ENCODE measurements around the gene LAGE3.

The LAGE3 gene

DNA sequence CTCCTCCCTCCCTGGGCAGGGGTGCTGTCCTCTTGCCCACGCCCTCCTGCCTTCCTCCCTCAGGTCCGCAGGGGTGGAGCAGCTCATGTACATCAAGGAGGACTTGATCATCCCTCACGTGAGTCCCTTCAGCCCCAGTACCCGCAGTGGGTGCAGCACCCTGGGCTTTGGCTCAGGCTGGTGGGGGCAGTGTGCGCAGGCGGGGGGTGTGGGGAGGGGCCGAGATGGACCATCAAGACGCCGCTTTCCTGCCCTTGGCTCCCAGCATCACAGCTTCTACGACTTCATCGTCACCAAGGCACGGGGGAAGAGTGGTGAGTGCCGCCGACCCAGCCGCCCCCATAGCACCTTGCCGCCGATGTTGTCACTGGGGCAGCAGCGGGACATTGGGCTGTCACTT, 29.5 kb downstream of the LAGE3 start:
- no peak for DNase-seq
- Histone ChIP-seq H3K4me2 (ENCODE audit: low read length) (no peak overlapping the region), H3K18ac (ENCODE audit: low read length) (no peak overlapping the region), H3K79me1 (ENCODE audit: low read length) (no peaks in the 10 kb centered on the region), H3K27ac (ENCODE audit: low read depth, low read length) (no peak overlapping the region), H3K79me2 (ENCODE audit: control insufficient read depth, insufficient read depth, low read length) (no peaks in the 10 kb centered on the region), H3K4me1 (ENCODE audit: control insufficient read depth, low read depth, low read length) (no peaks in the 10 kb centered on the region), H4K5ac (ENCODE audit: low read length) (no peak overlapping the region), H3K27me3 (ENCODE audit: insufficient read depth, low read length, poor library complexity) (no peaks in the 10 kb centered on the region), H3K9ac (ENCODE audit: low read length) (no peak overlapping the region), H3K36me3 (ENCODE audit: control insufficient read depth, insufficient read depth, low read length) (no peaks in the 10 kb centered on the region), H2BK15ac (replicated peaks; ENCODE audit: low read depth) (no peak overlapping the region), H2BK5ac (ENCODE audit: low read length) (no peak overlapping the region), H3K4ac (ENCODE audit: low read depth, low read length) (no peak overlapping the region), H2AK5ac (ENCODE audit: low read length) (no peak overlapping the region), H3K23ac (ENCODE audit: low read length) (no peak overlapping the region), H2BK120ac (ENCODE audit: low read depth, low read length) (no peak overlapping the region), H3K4me3 (ENCODE audit: low read length) (no peak overlapping the region), H4K8ac (ENCODE audit: low read depth, low read length) (no peak overlapping the region), H3K56ac (ENCODE audit: low read length) (no peak overlapping the region)
- WGBS (ENCODE audit: extremely low coverage, insufficient coverage, low lambda C conversion rate) = no CpG with 5 or more reads among the region's 18 CpGs

DNA sequence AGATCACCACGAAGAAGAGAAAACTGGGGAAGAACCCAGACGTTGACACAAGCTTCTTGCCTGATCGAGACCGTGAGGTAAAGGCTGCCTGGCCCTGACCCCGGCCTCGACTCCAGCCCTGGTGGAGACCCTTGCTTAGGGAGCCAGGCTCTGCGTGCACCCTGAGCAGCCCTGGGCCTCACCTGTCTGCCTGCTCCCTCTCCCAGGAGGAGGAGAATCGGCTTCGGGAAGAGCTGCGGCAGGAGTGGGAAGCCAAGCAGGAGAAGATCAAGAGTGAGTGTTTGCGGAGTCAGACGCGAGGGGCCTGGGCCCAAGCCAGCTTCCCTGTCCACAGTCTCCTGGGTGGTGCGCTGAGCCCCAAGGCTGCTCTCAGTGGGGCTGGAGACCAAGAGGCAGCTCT, 30.6 kb downstream of the LAGE3 start:
- Histone ChIP-seq H3K79me2 (ENCODE audit: control insufficient read depth, insufficient read depth, low read length) (no peaks in the 10 kb centered on the region), H2BK5ac (ENCODE audit: low read length) (no peak overlapping the region), H3K4me2 (ENCODE audit: low read length) (no peak overlapping the region), H3K36me3 (ENCODE audit: control insufficient read depth, insufficient read depth, low read length) (no peaks in the 10 kb centered on the region), H3K18ac (ENCODE audit: low read length) (no peak overlapping the region), H2BK15ac (replicated peaks; ENCODE audit: low read depth) (no peak overlapping the region), H4K5ac (ENCODE audit: low read length) (no peak overlapping the region), H3K4ac (ENCODE audit: low read depth, low read length) (no peak overlapping the region), H4K8ac (ENCODE audit: low read depth, low read length) (no peak overlapping the region), H2BK120ac (ENCODE audit: low read depth, low read length) (no peak overlapping the region), H3K4me1 (ENCODE audit: control insufficient read depth, low read depth, low read length) (no peaks in the 10 kb centered on the region), H3K4me3 (ENCODE audit: low read length) (no peak overlapping the region), H3K9ac (ENCODE audit: low read length) (no peak overlapping the region), H3K27ac (ENCODE audit: low read depth, low read length) (no peak overlapping the region), H3K56ac (ENCODE audit: low read length) (no peak overlapping the region), H2AK5ac (ENCODE audit: low read length) (no peak overlapping the region), H3K79me1 (ENCODE audit: low read length) (no peaks in the 10 kb centered on the region), H3K27me3 (ENCODE audit: insufficient read depth, low read length, poor library complexity) (no peaks in the 10 kb centered on the region), H3K23ac (ENCODE audit: low read length) (no peak overlapping the region)
- WGBS (ENCODE audit: extremely low coverage, insufficient coverage, low lambda C conversion rate) = no CpG with 5 or more reads among the region's 14 CpGs
- no peak for DNase-seq

DNA sequence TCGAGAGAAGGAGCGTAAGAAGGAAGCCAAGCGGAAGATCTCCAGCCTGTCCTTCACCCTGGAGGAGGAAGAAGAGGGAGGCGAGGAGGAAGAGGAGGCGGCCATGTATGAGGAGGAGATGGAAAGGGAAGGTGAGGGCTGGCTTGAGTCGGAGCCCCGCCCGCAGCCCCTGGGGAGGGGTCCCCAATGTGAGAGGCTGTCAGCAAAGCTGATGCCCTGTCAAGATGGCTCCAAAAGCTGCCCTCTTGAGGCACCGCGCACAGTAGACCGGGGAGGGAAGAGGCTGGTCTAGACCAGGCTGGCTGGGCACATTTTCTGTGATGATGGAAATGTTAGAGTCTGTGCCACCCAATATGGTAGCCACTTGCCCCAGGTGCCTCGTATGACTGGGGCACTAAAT, 32.7 kb downstream of the LAGE3 start:
- Histone ChIP-seq H3K79me1 (ENCODE audit: low read length) (no peaks in the 10 kb centered on the region), H2BK5ac (ENCODE audit: low read length) (no peak overlapping the region), H2BK15ac (replicated peaks; ENCODE audit: low read depth) (no peak overlapping the region), H3K9ac (ENCODE audit: low read length) (no peak overlapping the region), H3K4me2 (ENCODE audit: low read length) (no peak overlapping the region), H2BK120ac (ENCODE audit: low read depth, low read length) (no peak overlapping the region), H3K79me2 (ENCODE audit: control insufficient read depth, insufficient read depth, low read length) (no peaks in the 10 kb centered on the region), H3K18ac (ENCODE audit: low read length) (no peak overlapping the region), H3K4ac (ENCODE audit: low read depth, low read length) (no peak overlapping the region), H3K23ac (ENCODE audit: low read length) (no peak overlapping the region), H4K8ac (ENCODE audit: low read depth, low read length) (no peak overlapping the region), H3K4me1 (ENCODE audit: control insufficient read depth, low read depth, low read length) (no peaks in the 10 kb centered on the region), H3K36me3 (ENCODE audit: control insufficient read depth, insufficient read depth, low read length) (no peaks in the 10 kb centered on the region), H3K4me3 (ENCODE audit: low read length) (no peak overlapping the region), H3K27me3 (ENCODE audit: insufficient read depth, low read length, poor library complexity) (no peaks in the 10 kb centered on the region), H2AK5ac (ENCODE audit: low read length) (no peak overlapping the region), H3K56ac (ENCODE audit: low read length) (no peak overlapping the region), H4K5ac (ENCODE audit: low read length) (no peak overlapping the region), H3K27ac (ENCODE audit: low read depth, low read length) (no peak overlapping the region)
- DNase-seq = no peak
- no CpG with 5 or more reads among the region's 12 CpGs for WGBS (ENCODE audit: extremely low coverage, insufficient coverage, low lambda C conversion rate)

DNA sequence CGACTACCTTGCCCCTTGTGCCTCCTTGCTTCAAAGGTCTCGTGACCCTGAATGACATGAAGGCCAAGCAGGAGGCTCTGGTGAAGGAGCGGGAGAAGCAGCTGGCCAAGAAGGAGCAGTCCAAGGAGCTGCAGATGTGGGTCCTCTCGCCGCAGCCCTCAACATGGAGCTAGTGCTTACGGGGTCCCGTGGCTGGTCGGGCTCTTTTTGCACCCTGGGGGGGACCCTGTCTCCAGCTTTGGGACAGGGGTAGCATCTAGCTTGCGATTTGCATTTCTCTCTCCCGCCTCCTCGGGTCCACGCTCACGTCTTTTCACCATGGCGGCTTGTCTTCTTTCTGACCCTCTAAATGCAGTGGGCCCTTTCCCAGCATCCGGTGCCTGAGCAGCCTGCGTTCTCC, 33.3 kb downstream of the LAGE3 start:
- Histone ChIP-seq H3K9ac (ENCODE audit: low read length) (no peak overlapping the region), H2BK15ac (replicated peaks; ENCODE audit: low read depth) (no peak overlapping the region), H3K4me2 (ENCODE audit: low read length) (no peak overlapping the region), H3K79me2 (ENCODE audit: control insufficient read depth, insufficient read depth, low read length) (no peaks in the 10 kb centered on the region), H3K4me1 (ENCODE audit: control insufficient read depth, low read depth, low read length) (no peaks in the 10 kb centered on the region), H3K79me1 (ENCODE audit: low read length) (no peaks in the 10 kb centered on the region), H3K27ac (ENCODE audit: low read depth, low read length) (no peak overlapping the region), H3K4me3 (ENCODE audit: low read length) (no peak overlapping the region), H2AK5ac (ENCODE audit: low read length) (no peak overlapping the region), H2BK5ac (ENCODE audit: low read length) (no peak overlapping the region), H3K4ac (ENCODE audit: low read depth, low read length) (no peak overlapping the region), H3K23ac (ENCODE audit: low read length) (no peak overlapping the region), H3K36me3 (ENCODE audit: control insufficient read depth, insufficient read depth, low read length) (no peaks in the 10 kb centered on the region), H3K27me3 (ENCODE audit: insufficient read depth, low read length, poor library complexity) (no peaks in the 10 kb centered on the region), H4K5ac (ENCODE audit: low read length) (no peak overlapping the region), H3K18ac (ENCODE audit: low read length) (no peak overlapping the region), H2BK120ac (ENCODE audit: low read depth, low read length) (no peak overlapping the region), H4K8ac (ENCODE audit: low read depth, low read length) (no peak overlapping the region), H3K56ac (ENCODE audit: low read length) (no peak overlapping the region)
- WGBS (ENCODE audit: extremely low coverage, insufficient coverage, low lambda C conversion rate) = no CpG with 5 or more reads among the region's 16 CpGs
- DNase-seq = no peak

DNA sequence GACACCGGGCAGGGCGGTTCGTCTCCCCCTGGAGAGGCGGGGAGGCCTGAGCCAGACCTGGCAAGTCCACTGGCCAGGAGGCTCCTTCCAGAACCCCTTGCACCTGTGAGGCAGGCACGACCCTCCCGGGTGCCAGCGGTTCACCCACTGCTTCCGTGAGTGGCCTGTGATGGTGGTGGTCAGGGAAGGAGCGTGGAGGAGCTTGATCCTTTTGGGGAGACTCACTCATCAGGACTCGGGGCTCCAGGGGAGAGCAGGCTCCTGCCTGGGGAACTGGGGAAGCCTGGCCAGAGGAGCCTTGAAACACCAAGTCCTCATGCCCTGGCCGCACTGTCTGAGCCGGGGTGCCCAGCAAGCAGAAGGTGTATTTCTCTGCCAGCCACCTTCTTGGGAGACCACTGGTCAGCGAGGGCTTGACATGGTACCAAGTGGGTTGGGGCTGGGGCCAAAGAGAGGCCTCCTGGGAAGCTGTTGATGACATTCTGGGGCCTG, 34.3 kb downstream of the LAGE3 start:
- DNase-seq = no peak
- Histone ChIP-seq H3K4me3 (ENCODE audit: low read length) (no peak overlapping the region), H2BK5ac (ENCODE audit: low read length) (no peak overlapping the region), H3K4me2 (ENCODE audit: low read length) (peak overlapping the region; percentile 11), H3K27me3 (ENCODE audit: insufficient read depth, low read length, poor library complexity) (no peaks in the 10 kb centered on the region), H2BK15ac (replicated peaks; ENCODE audit: low read depth) (no peak overlapping the region), H3K4me1 (ENCODE audit: control insufficient read depth, low read depth, low read length) (no peaks in the 10 kb centered on the region), H3K18ac (ENCODE audit: low read length) (no peak overlapping the region), H3K23ac (ENCODE audit: low read length) (no peak overlapping the region), H3K9ac (ENCODE audit: low read length) (peak overlapping the region; percentile 71), H3K36me3 (ENCODE audit: control insufficient read depth, insufficient read depth, low read length) (peaks cover 2% of the 10 kb centered on the region), H2BK120ac (ENCODE audit: low read depth, low read length) (no peak overlapping the region), H2AK5ac (ENCODE audit: low read length) (no peak overlapping the region), H3K27ac (ENCODE audit: low read depth, low read length) (no peak overlapping the region), H3K79me1 (ENCODE audit: low read length) (no peaks in the 10 kb centered on the region), H3K79me2 (ENCODE audit: control insufficient read depth, insufficient read depth, low read length) (no peaks in the 10 kb centered on the region), H3K56ac (ENCODE audit: low read length) (peak overlapping the region; percentile 82), H3K4ac (ENCODE audit: low read depth, low read length) (no peak overlapping the region), H4K8ac (ENCODE audit: low read depth, low read length) (no peak overlapping the region), H4K5ac (ENCODE audit: low read length) (no peak overlapping the region)
- no CpG with 5 or more reads among the region's 13 CpGs for WGBS (ENCODE audit: extremely low coverage, insufficient coverage, low lambda C conversion rate)

DNA sequence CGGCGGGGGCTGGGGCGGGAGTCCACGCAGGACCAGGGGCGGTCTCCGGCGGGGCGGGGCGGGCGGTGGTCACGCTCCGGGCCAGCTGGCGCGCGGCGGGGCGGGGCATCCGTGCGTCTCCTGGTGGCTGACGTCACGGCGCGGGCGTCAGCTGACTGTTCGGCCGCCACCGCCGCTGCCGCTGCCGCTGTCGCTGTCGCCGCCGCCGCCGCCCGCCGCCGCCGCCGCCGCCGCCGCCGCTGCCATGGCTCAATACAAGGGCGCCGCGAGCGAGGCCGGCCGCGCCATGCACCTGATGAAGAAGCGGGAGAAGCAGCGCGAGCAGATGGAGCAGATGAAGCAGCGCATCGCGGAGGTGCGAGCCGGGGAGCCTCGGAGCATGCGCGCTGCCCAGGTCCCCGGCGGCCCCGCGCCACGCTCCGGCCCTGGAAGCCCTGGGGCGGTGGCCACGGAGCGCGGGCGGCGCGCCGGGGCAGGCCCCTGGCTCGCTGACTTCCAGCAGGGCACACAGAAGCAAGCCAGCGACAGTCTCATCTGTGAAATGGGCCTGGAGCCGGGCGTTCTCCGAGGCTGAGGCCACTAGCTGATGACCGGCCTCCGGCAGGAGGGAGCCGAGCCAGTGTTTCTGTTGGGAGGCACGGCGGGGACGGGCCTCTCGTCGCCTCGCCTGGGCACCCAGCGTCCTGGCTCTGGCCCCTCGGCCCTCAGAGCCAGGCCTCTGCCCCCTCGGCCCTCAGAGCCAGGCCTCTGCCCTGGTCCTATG, 34.9 kb downstream of the LAGE3 start, which contains the start of gene FAM50A:
FAM50A (plus strand) TSS at position 150 of the 763 bp plus-strand sequence; CDS start at position 245, 95 bp downstream.
- H3K27ac ChIP-seq (ENCODE audit: low read depth, low read length) = peak within 1 kb of the TSS; percentile 64
- no peak within 1 kb of the TSS for H3K23ac ChIP-seq (ENCODE audit: low read length)
- H4K8ac ChIP-seq (ENCODE audit: low read depth, low read length) = no peak within 1 kb of the TSS
- H3K36me3 ChIP-seq (ENCODE audit: control insufficient read depth, insufficient read depth, low read length) = peaks cover 2% of the 10 kb centered on the region
- peak within 1 kb of the TSS; percentile 64 for H3K4ac ChIP-seq (ENCODE audit: low read depth, low read length)
- H2BK120ac ChIP-seq (ENCODE audit: low read depth, low read length) = no peak within 1 kb of the TSS
- H3K18ac ChIP-seq (ENCODE audit: low read length) = no peak within 1 kb of the TSS
- DNase-seq = peak; percentile 51
- no peaks in the 10 kb centered on the region for H3K79me2 ChIP-seq (ENCODE audit: control insufficient read depth, insufficient read depth, low read length)
- H3K27me3 ChIP-seq (ENCODE audit: insufficient read depth, low read length, poor library complexity) = no peaks in the 10 kb centered on the region
- peak within 1 kb of the TSS; percentile 32 for H3K4me3 ChIP-seq (ENCODE audit: low read length)
- H3K9ac ChIP-seq (ENCODE audit: low read length) = peak within 1 kb of the TSS; percentile 71
- no peak within 1 kb of the TSS for H2BK5ac ChIP-seq (ENCODE audit: low read length)
- H3K4me1 ChIP-seq (ENCODE audit: control insufficient read depth, low read depth, low read length) = no peaks in the 10 kb centered on the region
- no peak within 1 kb of the TSS for H4K5ac ChIP-seq (ENCODE audit: low read length)
- no peak within 1 kb of the TSS for H2BK15ac ChIP-seq (replicated peaks; ENCODE audit: low read depth)
- H3K56ac ChIP-seq (ENCODE audit: low read length) = peak within 1 kb of the TSS; percentile 82
- WGBS (ENCODE audit: extremely low coverage, insufficient coverage, low lambda C conversion rate) = no CpG with 5 or more reads among the region's 94 CpGs
- H3K4me2 ChIP-seq (ENCODE audit: low read length) = peak within 1 kb of the TSS; percentile 22
- H2AK5ac ChIP-seq (ENCODE audit: low read length) = no peak within 1 kb of the TSS
- H3K79me1 ChIP-seq (ENCODE audit: low read length) = no peaks in the 10 kb centered on the region

All from mesendoderm (in vitro differentiated cells).